Measurements from ENCODE around the gene PIGC. TPM values are rescaled to one million over a fixed set of nuclear protein-coding genes. Genes with fewer than 3 reads are reported as not detected.

The PIGC gene
- total and polyA plus RNA-seq, 10 of the 15 experiments (the other 5 are each of a cell fraction or from before 2014, with no cell fraction given), result 11.0 to 37.3 (median 19.6) TPM

GRCh38 chr1:172417557-172417956, 26.3 kb downstream of the PIGC start:
- RAD21 ChIA-PET (ENCODE audit: unreplicated experiment), result interaction anchor here (1.0 kb wide), 1 partner anchor 23 kb away, joined by 3 read pairs; no protein-coding TSS in a partner anchor
- H3K36me3 ChIP-seq (ENCODE audit: control insufficient read depth in 2 of 2, insufficient read depth in 2 of 2, low read length in 1 of 2), result no peaks in the 10 kb centered on the region
- no peak for ATAC-seq
- BruUV-seq (replicated peaks), result no TSS peak
- FAIRE-seq, result no peak
- no peak overlapping the region for H3K27ac ChIP-seq (ENCODE audit: control insufficient read depth, insufficient read depth)
- H4K20me1 ChIP-seq (ENCODE audit: control insufficient read depth, insufficient read depth), result no peaks in the 10 kb centered on the region
- SMC1A ChIA-PET (ENCODE audit: uncharacterized antibody, unreplicated experiment), result interaction anchor here (0.6 to 3.0 kb wide), 7 partner anchors 14 to 414 kb away, joined by 3 to 15 read pairs (median 3); no protein-coding TSS in a partner anchor
- POLR2A ChIA-PET, result no interaction called here
- DNase-seq (ENCODE audit: low read depth, low spot score), result no peak
- no peak overlapping the region for H3K9ac ChIP-seq (ENCODE audit: control insufficient read depth, insufficient read depth, low read length)
- intact Hi-C loops (cut with micrococcal nuclease; ENCODE audit: unreplicated experiment), result no loop called here
- in situ Hi-C loops (cut with MboI), result no loop called here
- H2AFZ ChIP-seq (ENCODE audit: control insufficient read depth, low read depth, low read length), result no peak overlapping the region
- no peak overlapping the region for H3K4me2 ChIP-seq (ENCODE audit: control insufficient read depth, insufficient read depth)
- no peak overlapping the region for H3K4me3 ChIP-seq
- no peaks in the 10 kb centered on the region for H3K9me3 ChIP-seq (replicated peaks; ENCODE audit: control insufficient read depth, insufficient read depth, low read length)
- no peaks in the 10 kb centered on the region for H3K27me3 ChIP-seq (replicated peaks in 1 of 2; ENCODE audit: control insufficient read depth in 2 of 2, insufficient read depth in 2 of 2, low read length in 1 of 2)
- TF ChIP-seq HDAC2 (IDR thresholded peaks at IDR 0.05), result no peak
- TF ChIP-seq ZBTB40 (IDR thresholded peaks at IDR 0.05; ENCODE audit: borderline replicate concordance), result no peak
- no peak for TF ChIP-seq SMC3 (IDR thresholded peaks at IDR 0.05; ENCODE audit: borderline replicate concordance, low read length)
- TF ChIP-seq USF2 (IDR thresholded peaks at IDR 0.05; ENCODE audit: borderline replicate concordance, low read depth, low read length), result no peak
- TF ChIP-seq ELK1 (IDR thresholded peaks at IDR 0.05; ENCODE audit: low read depth, low read length), result no peak
- no peak for TF ChIP-seq TAF1 (IDR thresholded peaks at IDR 0.05; ENCODE audit: borderline replicate concordance, low read depth, low read length)
- TF ChIP-seq LARP7 (IDR thresholded peaks at IDR 0.05), result no peak
- no peak for TF ChIP-seq ASH2L (IDR thresholded peaks at IDR 0.05; ENCODE audit: borderline replicate concordance, low read depth)
- TF ChIP-seq ESRRA (IDR thresholded peaks at IDR 0.05; ENCODE audit: low read length), result no peak
- no peak for TF ChIP-seq POLR2A (IDR thresholded peaks at IDR 0.05; ENCODE audit: low read depth, low read length)
- no peak for TF ChIP-seq TARDBP (IDR thresholded peaks at IDR 0.05; ENCODE audit: borderline replicate concordance)
- TF ChIP-seq CHD4 (IDR thresholded peaks at IDR 0.05), result no peak
- no peak for TF ChIP-seq ATF3 (IDR thresholded peaks at IDR 0.05; ENCODE audit: borderline replicate concordance, extremely low read depth, low read depth, low read length)
- TF ChIP-seq STAT3 (IDR thresholded peaks at IDR 0.05; ENCODE audit: low read depth, low read length), result no peak
- TF ChIP-seq MEF2A (IDR thresholded peaks at IDR 0.05; ENCODE audit: insufficient read depth, low read depth, low read length), result no peak
- no peak for TF ChIP-seq POLR2AphosphoS2 (IDR thresholded peaks at IDR 0.05; ENCODE audit: low read depth, low read length)
- TF ChIP-seq NBN (IDR thresholded peaks at IDR 0.05), result no peak
- TF ChIP-seq CHD2 (IDR thresholded peaks at IDR 0.05; ENCODE audit: borderline replicate concordance, low read depth, low read length), result no peak
- no peak for TF ChIP-seq FOXM1 (IDR thresholded peaks at IDR 0.05; ENCODE audit: low read depth, low read length)
- H3K79me2 ChIP-seq (ENCODE audit: control insufficient read depth, insufficient read depth, low read length), result no peaks in the 10 kb centered on the region
- CTCF ChIA-PET, result interaction anchor here (1.0 to 5.4 kb wide), 4 partner anchors 9 to 414 kb away, joined by 3 to 47 read pairs (median 6); no protein-coding TSS in a partner anchor
- no peaks in the 10 kb centered on the region for H3K4me1 ChIP-seq (ENCODE audit: control insufficient read depth, insufficient read depth, low read length)
- 52% methylated on average over 1 of the region's 1 CpG for WGBS (ENCODE audit: insufficient coverage, insufficient replicate concordance, low lambda C conversion rate, missing lambda C conversion rate)

Measured in GM12878 (cell line).